ENCODE data around the gene NINJ2.
"Not testable (repeated sequence)": the region's sequence is repeated elsewhere in the genome, so short reads cannot be mapped to it uniquely, and the experiment has no call there.

NINJ2 gene

DNA sequence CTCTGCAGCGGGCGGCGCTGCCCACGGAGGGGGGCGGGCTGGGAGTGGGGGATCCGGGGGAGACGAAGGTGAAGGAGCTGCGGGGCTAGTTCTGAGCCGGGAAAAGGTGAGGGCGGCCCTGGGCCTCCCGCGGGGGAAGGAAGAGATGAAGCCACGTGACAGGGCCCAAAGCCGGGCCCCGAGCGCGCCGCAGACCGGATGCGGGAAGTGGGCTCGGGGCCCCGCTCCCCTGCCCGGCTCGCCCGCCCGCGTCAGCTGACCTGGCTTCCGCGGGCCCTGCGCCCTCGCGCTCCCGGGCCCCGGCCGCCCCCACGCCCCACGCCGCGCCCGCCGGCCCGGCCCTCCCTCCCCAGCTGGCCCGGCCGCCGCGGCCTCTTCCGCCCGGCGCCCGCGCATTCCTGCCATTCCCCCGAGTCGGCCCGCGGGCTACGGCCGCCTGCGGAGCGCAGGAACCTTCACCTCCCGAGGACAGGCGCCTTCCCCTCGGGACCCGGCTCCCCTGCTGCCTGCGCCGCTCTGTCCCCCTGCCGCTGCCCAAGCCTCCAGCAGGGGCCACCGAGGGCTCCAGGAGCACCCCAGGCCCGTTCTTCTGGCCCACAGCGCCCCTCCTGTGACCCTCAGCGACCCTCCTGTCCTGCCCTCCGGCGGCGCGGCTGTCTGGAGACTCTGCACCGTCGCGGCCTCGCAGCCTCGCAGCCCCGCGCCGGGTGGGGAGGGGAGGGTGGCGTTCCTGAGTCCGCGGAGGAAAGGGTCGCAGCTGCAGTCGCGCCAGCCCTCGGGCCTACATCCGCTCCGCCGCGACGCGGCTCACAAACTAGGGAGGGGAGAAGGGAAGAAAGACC lies 20.4 kb downstream of the NINJ2 start:
- H3K4me3 ChIP-seq (ENCODE audit: low read depth in 1 of 2, low read length in 1 of 2), result peak overlapping the region; percentile 83 to 93
- H3K4me1 ChIP-seq (ENCODE audit: control insufficient read depth in 1 of 2, insufficient read depth in 1 of 2, low read depth in 1 of 2, low read length in 1 of 2), result peaks cover 80% of the 10 kb centered on the region in 2 experiments
- peak; percentile 68 for TF ChIP-seq CTCF (IDR thresholded peaks at IDR 0.05)

DNA sequence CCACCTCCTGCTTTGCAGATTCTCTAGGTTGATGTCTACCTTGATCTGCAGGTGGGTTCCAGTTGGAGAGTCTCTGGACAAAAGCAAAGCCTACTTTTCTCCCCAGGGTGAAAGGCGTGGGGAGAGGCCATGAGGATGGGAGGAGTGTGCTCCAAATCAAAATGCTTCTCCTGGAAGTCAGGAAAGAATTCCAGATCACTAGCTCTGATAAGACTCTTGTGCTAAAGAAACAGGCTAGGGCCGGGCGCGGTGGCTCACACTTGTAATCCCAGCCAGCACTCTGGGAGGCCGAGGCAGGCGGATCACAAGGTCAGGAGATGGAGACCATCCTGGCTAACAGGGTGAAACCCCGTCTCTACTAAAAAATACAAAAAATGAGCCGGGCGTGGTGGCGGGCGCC lies 21.9 kb downstream of the NINJ2 start:
- not testable (repeated sequence) for H3K27me3 ChIP-seq; H3K9me3 ChIP-seq; H3K4me3 ChIP-seq (ENCODE audit: low read depth in 1 of 2, low read length in 1 of 2); H3K36me3 ChIP-seq
- Histone ChIP-seq H3K27ac (peak overlapping the region; percentile 100), H3K4me1 (ENCODE audit: control insufficient read depth in 1 of 2, insufficient read depth in 1 of 2, low read depth in 1 of 2, low read length in 1 of 2) (peaks cover 93% of the 10 kb centered on the region in 2 experiments)

More for the DNA sequence above, 20.4 kb downstream of the NINJ2 start:
- no peaks in the 10 kb centered on the region for H3K27me3 ChIP-seq
- no peaks in the 10 kb centered on the region for H3K9me3 ChIP-seq
- H3K27ac ChIP-seq, result peak overlapping the region; percentile 100
- H3K36me3 ChIP-seq, result peaks cover 14% of the 10 kb centered on the region

- Histone ChIP-seq H3K27ac (peak overlapping the region; percentile 100), H3K9me3 (no peaks in the 10 kb centered on the region), H3K4me1 (ENCODE audit: control insufficient read depth in 1 of 2, insufficient read depth in 1 of 2, low read depth in 1 of 2, low read length in 1 of 2) (peaks cover 94 to 95% of the 10 kb centered on the region in 2 experiments), H3K36me3 (no peaks in the 10 kb centered on the region), H3K4me3 (ENCODE audit: low read depth in 1 of 2, low read length in 1 of 2) (no peak overlapping the region), H3K27me3 (no peaks in the 10 kb centered on the region)
- TF ChIP-seq CTCF (IDR thresholded peaks at IDR 0.05), result no peak
Measured at GRCh38 chr12:640773-641172, 22.5 kb downstream of the NINJ2 start.

DNA sequence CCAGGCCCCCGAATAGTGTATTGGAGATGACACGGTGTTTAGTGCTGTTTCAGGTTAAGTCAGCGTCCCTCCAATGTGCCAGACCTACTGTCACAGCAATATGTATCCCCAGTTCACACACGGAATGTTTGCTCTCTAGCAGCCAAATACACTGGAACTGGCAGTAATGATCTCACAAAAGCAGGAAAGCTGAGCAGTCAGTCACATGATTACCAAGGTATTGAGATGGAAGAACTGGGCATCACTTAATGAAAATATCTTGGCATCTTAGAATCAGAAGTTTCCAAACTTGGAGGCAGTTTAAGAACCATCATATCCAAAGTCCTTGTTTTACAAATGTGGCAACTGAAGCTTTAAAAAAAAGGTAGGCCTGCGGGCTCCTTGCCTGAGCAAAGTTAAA lies 23.3 kb downstream of the NINJ2 start:
- H3K27me3 ChIP-seq, result no peaks in the 10 kb centered on the region
- no peaks in the 10 kb centered on the region for H3K9me3 ChIP-seq
- H3K27ac ChIP-seq, result peak overlapping the region; percentile 100
- no peak overlapping the region for H3K4me3 ChIP-seq (ENCODE audit: low read depth in 1 of 2, low read length in 1 of 2)
- H3K4me1 ChIP-seq (ENCODE audit: control insufficient read depth in 1 of 2, insufficient read depth in 1 of 2, low read depth in 1 of 2, low read length in 1 of 2), result peaks cover 94 to 95% of the 10 kb centered on the region in 2 experiments
- TF ChIP-seq CTCF (IDR thresholded peaks at IDR 0.05), result no peak
- no peaks in the 10 kb centered on the region for H3K36me3 ChIP-seq

- Histone ChIP-seq H3K36me3 (no peaks in the 10 kb centered on the region), H3K9me3 (no peaks in the 10 kb centered on the region), H3K4me3 (ENCODE audit: low read depth in 1 of 2, low read length in 1 of 2) (peak overlapping the region in 1 of 2 experiments; percentile 21), H3K27me3 (no peaks in the 10 kb centered on the region), H3K4me1 (ENCODE audit: control insufficient read depth in 1 of 2, insufficient read depth in 1 of 2, low read depth in 1 of 2, low read length in 1 of 2) (peaks cover 93% of the 10 kb centered on the region in 2 experiments), H3K27ac (peak overlapping the region; percentile 100)
- TF ChIP-seq CTCF (IDR thresholded peaks at IDR 0.05), result no peak
Measured at GRCh38 chr12:639566-639965, 23.7 kb downstream of the NINJ2 start.

DNA sequence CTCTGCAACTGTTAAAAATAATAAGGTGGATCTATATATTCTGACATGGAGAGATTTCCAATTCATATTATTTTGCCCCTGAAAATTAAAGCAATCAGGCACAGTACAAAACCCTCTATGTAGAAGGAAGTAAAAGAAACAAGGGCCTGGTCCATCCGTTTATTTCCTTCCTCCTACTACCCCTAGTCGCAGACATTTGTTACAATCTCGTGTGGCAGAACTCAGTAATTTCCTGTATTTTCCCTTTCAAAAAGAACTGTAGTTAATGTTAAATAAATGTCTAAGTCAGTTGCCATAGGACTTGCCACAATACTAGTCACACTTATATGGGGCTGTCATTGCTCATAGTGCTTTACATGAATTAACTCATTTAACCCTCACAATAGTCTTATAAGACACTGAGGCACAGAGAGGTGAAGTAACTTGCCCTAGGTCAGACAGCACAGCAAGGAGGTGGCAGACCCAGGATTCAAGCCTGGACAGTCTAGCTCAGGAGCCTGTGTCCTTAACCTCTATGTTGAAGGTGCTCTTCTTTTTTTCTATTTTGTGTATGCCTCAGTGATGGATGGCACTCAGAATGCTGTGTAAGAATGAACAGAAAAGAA lies 24.2 kb downstream of the NINJ2 start:
- peaks cover 92 to 93% of the 10 kb centered on the region in 2 experiments for H3K4me1 ChIP-seq (ENCODE audit: control insufficient read depth in 1 of 2, insufficient read depth in 1 of 2, low read depth in 1 of 2, low read length in 1 of 2)
- peak overlapping the region in 1 of 2 experiments; percentile 21 for H3K4me3 ChIP-seq (ENCODE audit: low read depth in 1 of 2, low read length in 1 of 2)
- TF ChIP-seq CTCF (IDR thresholded peaks at IDR 0.05), result no peak
- peak overlapping the region; percentile 100 for H3K27ac ChIP-seq
- no peaks in the 10 kb centered on the region for H3K27me3 ChIP-seq
- H3K36me3 ChIP-seq, result no peaks in the 10 kb centered on the region
- H3K9me3 ChIP-seq, result no peaks in the 10 kb centered on the region
